Hematopoietic multipotent progenitor cell treated with erythropoietin and hydrocortisone succinate and interleukin-3 and kit ligand, for 17 days (in vitro differentiated cells): ENCODE results near the gene SLC9A3.

Source experiments
- DNase-seq: peaks from one replicate; pipeline ENCODE4 v3.0.0-alpha.2; 2015; ENCODE audit warnings: low spot score

Gene SLC9A3

DNA sequence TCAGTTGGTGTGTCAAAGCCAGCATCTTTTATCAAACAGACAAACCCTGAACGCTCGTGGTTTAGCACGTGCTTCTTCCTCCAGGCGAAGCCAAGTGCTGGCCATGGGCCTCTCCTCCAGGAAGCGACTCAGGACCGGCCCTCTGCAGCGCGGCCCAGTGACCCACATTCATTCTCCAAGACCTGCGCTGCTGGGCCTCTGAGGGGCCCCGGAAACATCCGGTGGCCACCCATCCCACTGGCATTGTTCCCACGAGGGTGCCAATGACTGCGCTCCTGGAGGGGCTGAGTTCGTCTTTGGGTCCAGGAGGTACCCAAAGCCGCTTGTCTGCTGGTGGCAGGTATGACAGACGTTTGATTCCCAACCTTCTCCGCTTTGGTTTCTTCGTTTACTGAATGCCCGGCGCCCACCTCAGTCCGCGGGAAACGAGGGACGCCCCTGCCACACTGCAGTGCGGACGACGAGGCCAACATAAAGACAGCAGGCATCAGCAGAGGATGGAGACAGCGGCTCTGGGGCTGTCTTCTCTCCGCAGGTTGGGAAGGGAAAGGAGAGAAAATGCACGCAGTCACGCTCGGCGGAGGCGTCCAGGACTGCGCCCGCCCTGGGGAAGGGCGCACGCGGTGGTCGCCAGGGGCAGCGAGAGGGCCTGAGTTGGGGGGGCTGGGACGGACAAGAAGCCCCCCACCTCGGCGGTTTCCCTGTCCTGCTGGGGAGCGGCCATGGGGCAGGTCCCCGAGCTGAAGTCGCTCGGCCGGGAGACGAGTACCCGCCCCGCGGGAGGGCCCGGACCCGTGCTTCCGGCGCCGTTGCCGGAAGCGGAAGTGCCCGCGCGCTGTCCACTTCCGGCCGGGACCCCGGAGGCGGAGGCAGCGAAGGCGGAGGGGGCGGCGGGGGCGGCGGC lies 81.7 kb downstream of the SLC9A3 start, which contains the start of gene EXOC3:
TSS of gene EXOC3 (plus strand) at position 842 of the 904 bp plus-strand sequence. CDS start 3,030 bp downstream, outside the sequence.
- peak; percentile 69 for DNase-seq

DNA sequence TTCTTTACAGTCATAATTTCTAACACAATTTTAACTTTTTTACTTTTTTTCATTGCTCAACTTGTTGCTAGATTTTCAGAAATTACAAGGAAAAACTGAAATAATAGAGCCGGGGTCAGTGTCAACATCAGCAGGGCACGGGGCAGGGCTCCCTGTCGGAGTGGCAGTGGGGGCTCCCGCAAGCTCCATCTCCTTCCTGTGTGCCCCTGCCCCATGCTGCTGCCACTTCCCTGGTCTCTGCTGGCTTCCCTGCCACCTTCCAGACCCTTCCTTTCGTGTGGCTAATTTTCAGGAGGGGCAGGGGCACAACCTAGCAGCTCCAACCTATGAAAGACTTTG lies 82.3 kb downstream of the SLC9A3 start:
- no peak for DNase-seq

DNA sequence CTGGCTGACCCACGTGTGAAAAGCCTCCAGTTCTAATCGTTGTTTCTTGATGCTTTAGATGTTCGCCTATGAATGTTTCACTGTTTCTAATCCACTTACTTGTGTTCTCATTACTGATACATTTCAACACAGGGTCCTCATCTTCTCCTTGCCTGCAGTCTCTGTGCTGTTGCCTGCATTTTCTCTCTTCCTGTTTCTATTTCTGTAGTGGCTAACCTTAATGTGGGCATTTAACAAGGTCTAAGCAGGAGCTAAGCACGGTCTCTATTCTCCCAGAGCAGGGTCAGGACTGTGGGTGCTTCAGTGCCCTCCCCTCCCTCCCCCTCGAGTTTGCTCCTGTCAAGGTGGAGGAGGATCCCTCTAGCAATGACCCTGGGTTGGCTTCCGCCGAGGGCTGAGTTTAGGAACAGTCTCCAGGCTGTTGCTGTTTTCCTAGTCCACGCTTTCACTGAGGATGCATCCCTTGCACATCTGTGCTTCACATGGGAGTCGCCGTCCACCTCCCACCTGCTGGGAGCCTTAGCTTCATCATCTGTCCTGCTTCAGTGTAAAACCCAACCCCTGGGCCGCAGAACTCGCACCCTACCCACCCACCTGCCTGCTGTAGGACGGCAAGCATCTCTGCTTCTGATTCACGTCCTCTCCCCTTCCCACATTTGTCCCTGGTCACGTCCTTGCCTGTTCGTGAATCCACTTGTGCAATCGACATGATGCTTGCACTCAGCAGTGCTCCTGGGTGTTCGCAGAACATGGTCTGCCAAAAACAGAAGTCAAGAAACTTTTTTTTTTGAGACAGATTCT lies 83.6 kb downstream of the SLC9A3 start:
- DNase-seq: no peak

DNA sequence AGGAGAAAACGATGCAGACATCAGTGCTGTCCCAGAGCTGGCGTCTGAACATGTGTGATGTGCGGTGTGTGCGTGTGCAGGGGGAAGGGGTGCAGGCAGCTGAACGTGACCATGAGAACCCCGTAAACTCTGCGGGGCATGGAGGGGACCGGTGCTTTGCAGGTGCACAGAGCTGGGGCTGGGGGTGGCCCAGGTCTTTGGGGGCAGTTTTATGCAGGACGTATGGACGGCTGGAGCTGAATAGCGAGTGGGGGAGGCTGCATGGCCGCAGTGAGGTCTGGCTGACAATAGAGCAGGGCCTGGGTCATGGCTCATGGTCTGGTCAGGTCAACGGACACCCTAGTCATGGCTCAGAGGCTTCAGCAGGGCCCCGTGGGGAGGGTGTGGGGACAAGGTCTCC lies 84.6 kb downstream of the SLC9A3 start:
- DNase-seq: no peak

DNA sequence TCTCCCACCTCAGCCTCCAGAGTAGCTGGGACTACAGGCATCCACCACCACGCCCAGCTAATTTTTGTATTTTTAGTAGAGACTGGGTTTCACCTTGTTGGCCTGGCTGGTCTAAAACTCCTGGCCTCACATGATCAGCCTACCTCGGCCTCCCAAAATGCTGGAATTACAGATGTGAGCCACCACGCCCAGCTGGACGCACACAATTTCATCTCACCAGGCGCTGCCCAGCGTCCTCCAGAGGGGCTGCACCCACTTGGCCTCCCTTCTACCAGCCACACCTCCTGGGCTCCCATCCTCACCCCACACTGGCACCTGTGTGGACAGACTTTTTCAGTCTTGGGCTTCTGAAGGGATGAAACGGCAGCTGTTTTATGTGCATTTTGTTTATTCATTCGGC lies 85.1 kb downstream of the SLC9A3 start:
- DNase-seq: no peak

- no peak for DNase-seq
Observed at GRCh38 chr5:438481-438981, 85.7 kb downstream of the SLC9A3 start.

DNA sequence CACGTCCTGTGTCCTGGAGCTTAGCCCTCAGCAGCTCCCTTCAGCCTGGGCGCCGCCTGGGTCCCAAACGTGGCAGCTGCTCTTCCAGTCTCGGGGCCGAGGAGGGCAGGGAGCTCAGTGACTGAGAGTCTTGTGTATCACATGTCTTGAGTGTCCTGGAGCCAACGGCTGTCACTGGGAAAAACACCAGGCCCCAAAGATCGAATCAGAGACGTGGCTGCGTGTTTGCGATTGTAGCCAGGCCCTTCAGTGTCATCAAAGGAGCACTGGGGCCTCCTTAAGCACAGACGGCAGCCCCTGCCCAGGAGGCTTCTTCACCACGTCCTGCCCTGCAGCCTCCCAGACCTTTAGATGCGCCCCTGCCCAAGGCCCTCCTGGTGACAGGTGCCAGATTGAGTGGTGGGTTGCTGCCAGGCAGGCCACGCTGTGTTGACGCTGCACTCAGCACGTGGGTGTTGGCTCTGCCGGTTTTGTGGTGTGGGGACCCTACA lies 86.9 kb downstream of the SLC9A3 start:
- no peak for DNase-seq

GRCh38 chr5:436641-436975 lies 87.6 kb downstream of the SLC9A3 start:
- DNase-seq: no peak

DNA sequence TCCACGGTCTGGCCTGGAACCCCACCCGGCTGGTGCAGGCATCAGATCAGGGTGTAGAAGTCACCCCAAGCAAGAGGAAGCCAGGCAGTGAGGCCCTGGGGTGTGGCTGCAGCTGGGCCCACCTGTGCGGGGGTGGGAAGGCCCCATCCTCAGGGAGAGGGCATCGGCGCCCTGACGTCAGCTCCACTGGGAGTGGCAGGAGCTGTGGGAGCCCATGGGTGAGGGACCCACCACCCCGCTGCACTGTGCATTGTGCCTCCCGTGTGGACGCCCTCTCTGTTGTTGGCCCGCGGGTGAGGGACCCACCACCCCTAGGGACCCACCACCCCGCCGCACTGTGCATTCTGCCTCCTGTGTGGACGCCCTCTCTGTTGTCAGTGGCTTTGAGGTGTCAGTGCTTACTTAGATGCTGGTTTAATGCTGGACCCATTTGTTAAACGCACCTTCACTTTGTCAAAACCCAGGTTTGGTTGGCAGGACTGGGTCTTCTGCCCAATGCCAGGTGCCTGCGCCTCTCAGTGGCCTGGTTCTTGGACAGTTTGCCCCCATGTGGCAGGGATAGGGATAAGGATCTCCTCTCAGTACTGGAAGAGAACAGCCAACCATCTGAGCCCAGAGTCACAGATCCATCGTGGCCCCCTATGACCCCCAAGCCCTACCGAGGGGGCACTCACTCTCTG lies 88.1 kb downstream of the SLC9A3 start:
- DNase-seq: no peak

- DNase-seq: no peak
Observed at GRCh38 chr5:435156-435790, 89.0 kb downstream of the SLC9A3 start.

DNA sequence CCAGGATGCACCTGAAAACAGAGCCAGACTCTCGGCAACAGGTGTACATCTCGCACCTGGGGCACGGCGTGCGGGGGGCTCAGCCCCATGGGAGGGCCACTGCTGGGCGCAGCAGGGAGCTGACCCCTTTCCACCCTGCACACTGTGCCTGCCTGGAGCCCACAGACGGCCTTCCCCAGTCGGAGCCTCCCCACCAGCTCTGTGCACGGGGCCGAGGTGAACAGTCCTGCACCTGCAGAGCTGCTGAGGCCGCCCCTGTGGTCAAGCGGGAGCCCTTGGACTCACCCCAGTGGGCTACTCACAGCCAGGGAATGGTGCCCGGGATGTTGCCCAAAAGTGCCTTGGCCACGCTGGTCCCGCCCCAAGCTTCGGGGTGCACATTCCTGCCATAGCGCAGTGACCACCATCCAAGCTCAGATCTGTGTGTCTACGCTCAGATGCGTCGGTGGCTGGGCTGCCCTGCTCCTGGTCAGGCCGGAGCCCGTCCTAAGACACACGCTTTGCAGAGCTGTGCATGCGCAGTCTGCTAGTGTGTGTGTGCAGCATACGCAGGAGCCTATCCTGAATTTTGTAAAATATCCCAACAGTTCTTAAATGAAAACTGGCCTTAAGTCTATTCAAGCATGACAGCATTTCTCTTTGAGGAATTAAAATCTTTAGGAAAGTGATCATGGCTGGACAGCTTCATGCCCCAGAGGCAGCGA lies 89.7 kb downstream of the SLC9A3 start:
- no peak for DNase-seq

- DNase-seq: no peak
Observed at GRCh38 chr5:433836-434235, 90.4 kb downstream of the SLC9A3 start.

DNA sequence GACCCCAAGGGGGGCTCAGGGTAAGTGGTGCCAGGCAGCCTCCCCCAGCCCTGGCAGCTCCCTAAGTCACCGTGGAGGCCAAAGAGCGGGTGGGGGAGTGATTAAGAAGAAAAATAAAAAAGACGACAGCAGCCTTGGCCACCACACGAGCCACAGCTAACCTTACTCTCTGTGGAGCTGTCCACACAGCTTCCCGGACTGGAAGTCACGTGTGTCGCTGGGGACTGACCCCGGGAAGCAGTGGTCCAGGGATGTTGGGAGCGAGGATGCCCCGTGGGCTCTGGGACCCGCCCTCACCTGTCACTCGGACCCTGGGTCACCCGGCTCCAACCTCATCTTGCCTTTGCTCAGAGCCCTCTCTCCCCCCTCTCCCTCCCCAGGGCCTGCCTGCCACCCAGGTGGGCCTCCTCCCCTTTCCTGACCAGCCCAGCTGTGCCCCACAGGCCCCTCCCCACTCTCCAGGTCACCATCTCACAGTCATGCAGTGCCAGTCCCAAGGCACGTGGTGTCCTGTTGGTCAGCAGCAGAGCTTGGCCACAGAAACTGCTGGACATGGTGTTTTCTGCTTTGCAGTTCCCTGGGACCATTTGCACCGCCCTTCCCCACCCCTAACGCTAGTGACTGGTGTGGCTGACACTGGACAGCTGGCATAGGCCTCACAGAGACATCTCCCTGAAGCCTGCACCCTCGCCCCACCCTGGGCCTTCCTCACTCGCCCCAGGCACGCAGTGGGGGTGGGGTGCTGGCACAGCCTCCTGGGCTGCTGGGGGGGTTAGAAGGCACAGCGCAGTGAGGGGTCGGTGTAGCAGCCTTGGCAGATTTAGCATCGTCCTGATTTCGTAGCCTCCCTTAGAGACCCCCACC lies 91.1 kb downstream of the SLC9A3 start:
- no peak for DNase-seq

DNA sequence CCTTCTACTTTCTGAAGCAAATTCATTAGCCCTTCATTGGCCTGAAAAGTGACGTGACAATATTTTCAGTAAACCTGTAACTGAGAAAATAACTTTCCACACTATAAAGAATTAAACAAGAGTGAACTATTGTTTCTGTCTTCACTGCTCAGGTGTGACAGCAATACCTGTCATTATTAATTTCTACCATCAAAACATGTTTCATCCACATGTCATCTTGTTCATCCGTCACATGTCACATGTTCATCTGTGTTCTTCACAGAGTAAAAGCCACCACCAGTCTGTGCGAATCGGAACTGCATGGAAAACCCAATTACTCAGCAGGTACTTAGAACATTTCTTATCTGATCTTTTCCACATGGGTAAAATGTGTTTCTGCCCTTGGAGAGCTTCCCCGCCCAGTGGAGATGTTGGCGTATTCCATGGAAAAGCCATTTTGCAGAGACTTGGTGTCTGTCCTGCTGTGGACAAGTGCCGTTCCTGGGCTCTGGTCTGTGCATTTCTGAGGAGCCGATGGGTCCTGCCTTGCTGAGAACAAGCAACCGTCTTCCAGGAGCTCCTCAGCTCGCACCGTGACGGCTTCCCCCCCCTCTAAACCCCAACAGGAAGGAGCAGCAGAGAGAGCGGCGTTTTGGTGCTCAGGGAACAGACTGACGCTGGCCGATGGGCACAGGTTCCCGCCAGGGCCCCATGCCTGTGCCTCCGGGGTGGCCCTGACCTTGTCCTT lies 91.9 kb downstream of the SLC9A3 start:
- DNase-seq: no peak

DNA sequence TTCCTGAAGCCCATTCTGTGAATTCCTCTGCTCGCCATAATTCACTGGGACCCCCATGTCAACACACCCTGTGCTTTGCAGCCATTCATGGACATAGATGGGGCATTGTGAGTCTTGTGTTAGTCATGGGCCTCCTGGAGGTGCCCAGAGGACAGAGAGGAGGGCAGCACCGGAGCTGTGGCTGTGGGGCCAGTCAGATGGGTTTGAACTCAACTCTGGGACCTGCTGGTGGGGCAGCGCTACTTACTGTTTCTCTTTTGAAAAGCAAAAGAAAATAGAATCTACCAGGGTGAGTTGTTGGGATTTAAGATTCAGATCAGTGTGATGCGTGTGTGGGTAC lies 92.6 kb downstream of the SLC9A3 start:
- DNase-seq: no peak

- DNase-seq: no peak
Observed at GRCh38 chr5:431001-431710, 93.1 kb downstream of the SLC9A3 start.

GRCh38 chr5:430214-430925 lies 93.9 kb downstream of the SLC9A3 start:
- no peak for DNase-seq

- no peak for DNase-seq
Observed at GRCh38 chr5:429453-430188, 94.6 kb downstream of the SLC9A3 start.
